CD8-positive, alpha-beta memory T cell (primary cell): ENCODE measurements around the gene AGAP1. TPM values are rescaled to one million over a fixed set of nuclear protein-coding genes. Genes with fewer than 3 reads are reported as not detected.
A peak's percentile ranks its signal among the peaks of the same experiment; 100 is the strongest.
"Not testable (repeated sequence)": the region's sequence is repeated elsewhere in the genome, so short reads cannot be mapped to it uniquely, and the experiment has no call there.

ENCODE experiments used
- CTCF ChIA-PET: fragments of 350-600 bp; sonication (Branson Sonifier 250); formaldehyde crosslinking; loops from one replicate; lab custom pipeline; 2021; ENCODE audit warnings: antibody characterized with exemption; lab: Charles Lee
- POLR2A ChIA-PET: fragments of 350-600 bp; sonication (Branson Sonifier 250); formaldehyde crosslinking; loops from one replicate; lab custom pipeline; 2021; ENCODE audit warnings: antibody characterized with exemption; lab: Charles Lee
- DNase-seq, 5 donors: peaks; one replicate each; pipeline versions ENCODE4 v3.0.0 to v3.0.0-alpha.2; 2020 to 2022; ENCODE audit warnings: mixed read lengths in 1 of 5
- H3K27ac ChIP-seq: one replicate; pipeline ENCODE4 v1.7.0; 2013; ENCODE audit warnings: low read depth, mild to moderate bottlenecking, low read length, moderate library complexity
- H3K27me3 ChIP-seq: 2 replicates; pipeline ENCODE4 v1.7.0; 2013; ENCODE audit warnings: low read length, mild to moderate bottlenecking; ENCODE audit not compliant: insufficient read depth, poor library complexity, severe bottlenecking
- H3K36me3 ChIP-seq: 2 replicates; pipeline ENCODE4 v1.7.0; 2013; ENCODE audit warnings: mild to moderate bottlenecking, low read length, moderate library complexity; ENCODE audit not compliant: insufficient read depth
- H3K4me1 ChIP-seq: 2 replicates; pipeline ENCODE4 v1.7.0; 2013; ENCODE audit warnings: mild to moderate bottlenecking, low read length, moderate library complexity; ENCODE audit not compliant: insufficient read depth
- H3K4me3 ChIP-seq: 2 replicates; pipeline ENCODE4 v1.7.0; 2013; ENCODE audit warnings: mild to moderate bottlenecking, low read length
- H3K9me3 ChIP-seq: 2 replicates; pipeline ENCODE4 v1.7.0; 2013; ENCODE audit warnings: mild to moderate bottlenecking, low read length
- H3K27ac Mint-ChIP-seq, 8 donors: one replicate each; pipeline ENCODE4 v1.8.0; 2020 to 2021; ENCODE audit warnings: mixed read lengths in 8 of 8, mild to moderate bottlenecking in 6 of 8, inconsistent platforms in 3 of 8, moderate library complexity in 3 of 8
- H3K27me3 Mint-ChIP-seq, 2 donors: one replicate each; pipeline ENCODE4 v1.8.0; 2020 to 2021; ENCODE audit warnings: mixed read lengths in 2 of 2, mild to moderate bottlenecking in 1 of 2, moderate library complexity in 1 of 2
- H3K36me3 Mint-ChIP-seq, 3 donors: one replicate each; pipeline ENCODE4 v1.8.0; 2020 to 2021; ENCODE audit warnings: mixed read lengths in 3 of 3, inconsistent platforms in 1 of 3, mild to moderate bottlenecking in 1 of 3
- H3K4me1 Mint-ChIP-seq, 3 donors: one replicate each; pipeline ENCODE4 v1.8.0; 2020 to 2021; ENCODE audit warnings: mixed read lengths in 3 of 3, inconsistent platforms in 1 of 3, mild to moderate bottlenecking in 1 of 3
- H3K4me3 Mint-ChIP-seq, 7 donors: one replicate each; pipeline ENCODE4 v1.8.0; 2020 to 2021; ENCODE audit warnings: mixed read lengths in 7 of 7, mild to moderate bottlenecking in 6 of 7, moderate library complexity in 4 of 7, inconsistent platforms in 2 of 7
- H3K9me3 Mint-ChIP-seq, 5 donors: one replicate each; pipeline ENCODE4 v1.8.0; 2020 to 2022; ENCODE audit warnings: mixed read lengths in 5 of 5, mild to moderate bottlenecking in 3 of 5, moderate library complexity in 2 of 5, inconsistent platforms in 1 of 5
- polyA plus RNA-seq: library from polyadenylated mRNA; unstranded; fragments of 300-500 nt; fragmentation: Illumina TruSeq; gene quantifications from one replicate; pipeline ENCODE4 v1.2.3, GENCODE V29; 2021
- total RNA-seq, 2 experiments: library from RNA; stranded (reverse); gene quantifications; one replicate each; pipeline ENCODE4 v1.2.3, GENCODE V29; 2021

AGAP1 gene
- total and polyA plus RNA-seq, 3 experiments from 2014 or later, result 1.2 to 3.3 (median 2.7) TPM

DNA sequence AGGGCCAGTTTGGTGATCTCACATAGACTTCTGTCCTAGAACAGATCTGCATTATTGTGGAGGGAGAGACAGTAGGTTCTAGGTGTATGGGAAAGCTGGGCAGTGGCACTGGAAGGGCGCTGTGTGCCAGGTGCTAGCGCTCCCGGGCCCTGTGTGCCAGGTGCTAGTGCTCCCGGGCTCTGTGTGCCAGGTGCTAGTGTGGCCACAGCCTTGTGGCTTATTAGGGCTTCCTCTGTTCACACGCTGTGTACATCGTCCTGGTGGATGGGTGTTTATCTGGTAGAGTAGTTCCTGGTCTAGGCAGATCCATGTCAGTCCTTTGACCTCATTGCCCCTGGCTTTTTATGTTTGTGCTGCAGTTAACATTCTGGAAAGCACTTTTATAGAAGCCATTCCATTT, 263.4 kb downstream of the AGAP1 start:
- DNase-seq, result no peak
- Mint-ChIP-seq H3K9me3 (no peaks in the 10 kb centered on the region), H3K4me1 (no peaks in the 10 kb centered on the region), H3K4me3 (no peak overlapping the region), H3K36me3 (peaks cover 0 to 2% (median 0%) of the 10 kb centered on the region in 3 donors), H3K27ac (peak overlapping the region in 1 of 8 donors; percentile 6), H3K27me3 (peaks cover 0 to 2% of the 10 kb centered on the region in 2 donors)
- Histone ChIP-seq H3K4me3 (no peak overlapping the region), H3K9me3 (no peaks in the 10 kb centered on the region), H3K27ac (no peak overlapping the region), H3K36me3 (no peaks in the 10 kb centered on the region), H3K27me3 (no peaks in the 10 kb centered on the region), H3K4me1 (no peaks in the 10 kb centered on the region)
- CTCF ChIA-PET, result no interaction called here
- POLR2A ChIA-PET, result no interaction called here

DNA sequence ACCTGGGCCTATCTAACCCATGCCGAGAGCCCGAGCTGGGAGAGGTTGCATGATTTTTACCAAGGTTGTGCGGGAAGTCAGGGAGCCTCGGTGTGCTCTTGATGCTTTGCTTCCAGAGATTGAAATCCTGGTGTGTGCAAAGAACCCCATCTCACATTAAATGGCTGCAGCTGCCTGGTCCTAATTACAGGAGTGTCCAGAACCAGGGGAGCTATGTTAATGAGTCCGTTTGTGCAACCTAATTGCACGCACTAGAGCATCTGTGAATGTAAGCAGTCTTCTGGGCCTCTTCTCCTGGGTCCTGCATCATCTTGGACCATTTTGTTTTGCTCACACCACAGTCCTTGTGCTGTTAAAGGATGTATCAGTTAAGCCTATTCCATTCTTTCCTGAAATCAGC, 263.8 kb downstream of the AGAP1 start:
- Mint-ChIP-seq H3K9me3 (no peaks in the 10 kb centered on the region), H3K27me3 (peaks cover 0 to 2% of the 10 kb centered on the region in 2 donors), H3K27ac (no peak overlapping the region), H3K36me3 (peaks cover 0 to 2% (median 0%) of the 10 kb centered on the region in 3 donors), H3K4me3 (no peak overlapping the region), H3K4me1 (no peaks in the 10 kb centered on the region)
- no peak overlapping the region for H3K27ac ChIP-seq
- ChIA-PET POLR2A (no interaction called here), CTCF (no interaction called here)
- no peaks in the 10 kb centered on the region for H3K4me1 ChIP-seq
- H3K36me3 ChIP-seq, result no peaks in the 10 kb centered on the region
- no peak for DNase-seq
- no peak overlapping the region for H3K4me3 ChIP-seq
- no peaks in the 10 kb centered on the region for H3K9me3 ChIP-seq
- no peaks in the 10 kb centered on the region for H3K27me3 ChIP-seq

DNA sequence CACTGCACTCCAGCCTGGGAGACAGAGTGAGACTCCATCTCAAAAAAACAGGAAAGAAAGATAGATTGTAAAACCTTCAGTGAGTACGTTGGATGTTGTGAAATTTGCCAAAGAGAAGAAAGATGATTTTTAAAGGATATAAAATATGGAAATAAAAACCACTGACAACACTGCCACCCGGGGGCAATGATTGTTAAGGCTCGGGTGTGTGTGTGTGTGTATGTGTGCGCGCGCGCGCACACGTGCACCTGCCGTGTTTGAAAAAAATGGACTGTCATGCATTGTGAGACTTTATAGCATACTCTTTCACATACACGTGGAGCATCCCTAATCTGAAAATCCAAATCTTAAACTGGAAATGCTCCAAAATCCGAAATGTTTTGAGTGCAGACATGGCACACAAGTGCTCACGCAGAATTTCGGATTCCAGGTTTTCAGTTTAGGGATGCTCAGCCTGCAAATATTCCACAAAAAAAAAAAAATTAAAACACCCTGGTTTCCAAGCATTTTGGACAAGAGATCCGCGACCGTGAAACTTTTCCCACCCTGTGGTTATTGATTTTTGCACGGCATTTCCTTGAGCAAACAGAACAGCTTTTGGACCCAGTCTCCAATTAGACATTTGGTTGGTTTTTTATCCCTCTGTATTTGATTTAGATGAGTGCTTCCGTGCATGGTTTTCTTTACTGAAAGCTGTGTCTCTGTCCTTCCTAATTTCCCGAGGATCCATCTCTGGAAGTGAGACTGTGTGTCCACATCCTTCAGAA, 269.2 kb downstream of the AGAP1 start:
- no peaks in the 10 kb centered on the region for H3K36me3 ChIP-seq
- H3K27me3 ChIP-seq, result no peaks in the 10 kb centered on the region
- H3K27ac ChIP-seq, result no peak overlapping the region
- no peak overlapping the region for H3K4me3 Mint-ChIP-seq
- ChIA-PET POLR2A (no interaction called here), CTCF (no interaction called here)
- no peaks in the 10 kb centered on the region for H3K4me1 ChIP-seq
- DNase-seq, result no peak
- H3K4me3 ChIP-seq, result no peak overlapping the region
- H3K9me3 ChIP-seq, result no peaks in the 10 kb centered on the region
- peaks cover 0 to 2% (median 0%) of the 10 kb centered on the region in 3 donors for H3K36me3 Mint-ChIP-seq
- peaks cover 0 to 4% (median 2%) of the 10 kb centered on the region in 3 donors for H3K4me1 Mint-ChIP-seq
- H3K9me3 Mint-ChIP-seq, result no peaks in the 10 kb centered on the region
- H3K27me3 Mint-ChIP-seq, result peaks cover 0 to 5% of the 10 kb centered on the region in 2 donors
- H3K27ac Mint-ChIP-seq, result no peak overlapping the region

DNA sequence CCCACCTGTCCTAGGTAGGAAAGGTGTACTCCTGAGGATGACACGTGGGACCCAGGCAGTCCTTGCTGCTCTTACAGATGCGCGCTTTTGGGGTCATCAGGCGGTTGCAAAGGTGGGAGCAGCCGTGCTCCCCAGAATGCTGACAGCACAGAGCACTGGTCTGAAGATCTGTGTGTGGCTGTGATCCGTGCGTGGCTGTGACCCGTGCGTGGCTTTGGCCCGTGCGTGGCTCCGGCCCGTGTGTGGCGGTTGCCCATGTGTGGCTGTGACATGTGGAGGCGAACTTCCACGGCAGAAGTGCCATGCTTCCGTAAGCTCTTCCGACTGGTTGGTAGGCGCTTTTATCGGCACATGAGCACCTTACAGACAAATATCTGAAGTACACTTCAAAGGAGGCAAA, 270.0 kb downstream of the AGAP1 start:
- H3K9me3 ChIP-seq, result no peaks in the 10 kb centered on the region
- H3K27ac ChIP-seq, result no peak overlapping the region
- no peak overlapping the region for H3K4me3 Mint-ChIP-seq
- no peak for DNase-seq
- POLR2A ChIA-PET, result no interaction called here
- CTCF ChIA-PET, result no interaction called here
- H3K36me3 Mint-ChIP-seq, result peaks cover 0 to 2% (median 0%) of the 10 kb centered on the region in 3 donors
- no peaks in the 10 kb centered on the region for H3K27me3 ChIP-seq
- no peaks in the 10 kb centered on the region for H3K9me3 Mint-ChIP-seq
- H3K36me3 ChIP-seq, result no peaks in the 10 kb centered on the region
- H3K4me1 ChIP-seq, result no peaks in the 10 kb centered on the region
- no peak overlapping the region for H3K4me3 ChIP-seq
- H3K27me3 Mint-ChIP-seq, result peaks cover 0 to 5% of the 10 kb centered on the region in 2 donors
- peaks cover 0 to 4% (median 2%) of the 10 kb centered on the region in 3 donors for H3K4me1 Mint-ChIP-seq
- H3K27ac Mint-ChIP-seq, result no peak overlapping the region

DNA sequence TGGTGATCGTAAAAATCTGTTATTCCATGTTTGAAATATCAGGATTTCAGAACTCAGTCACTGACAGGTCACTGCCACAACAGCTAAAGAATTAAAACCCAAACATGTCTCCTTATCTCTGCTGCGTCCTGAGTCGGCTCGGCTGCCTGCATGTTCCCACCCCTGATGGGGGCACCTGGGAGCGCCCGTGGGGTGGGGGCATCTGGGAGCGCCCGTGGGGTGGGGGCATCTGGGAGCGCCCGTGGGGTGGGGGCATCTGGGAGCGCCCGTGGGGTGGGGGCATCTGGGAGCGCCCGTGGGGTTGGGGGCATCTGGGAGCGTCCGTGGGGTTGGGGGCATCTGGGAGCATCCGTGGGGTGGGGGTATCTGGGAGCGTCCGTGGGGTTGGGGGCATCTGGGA, 270.6 kb downstream of the AGAP1 start:
- H3K27me3 ChIP-seq, H3K36me3 ChIP-seq, H3K27ac Mint-ChIP-seq, POLR2A ChIA-PET, H3K9me3 Mint-ChIP-seq, H3K4me3 ChIP-seq, H3K36me3 Mint-ChIP-seq, H3K4me1 ChIP-seq, H3K9me3 ChIP-seq, H3K27me3 Mint-ChIP-seq, CTCF ChIA-PET, H3K27ac ChIP-seq, DNase-seq, H3K4me1 Mint-ChIP-seq, H3K4me3 Mint-ChIP-seq: not testable (repeated sequence)

DNA sequence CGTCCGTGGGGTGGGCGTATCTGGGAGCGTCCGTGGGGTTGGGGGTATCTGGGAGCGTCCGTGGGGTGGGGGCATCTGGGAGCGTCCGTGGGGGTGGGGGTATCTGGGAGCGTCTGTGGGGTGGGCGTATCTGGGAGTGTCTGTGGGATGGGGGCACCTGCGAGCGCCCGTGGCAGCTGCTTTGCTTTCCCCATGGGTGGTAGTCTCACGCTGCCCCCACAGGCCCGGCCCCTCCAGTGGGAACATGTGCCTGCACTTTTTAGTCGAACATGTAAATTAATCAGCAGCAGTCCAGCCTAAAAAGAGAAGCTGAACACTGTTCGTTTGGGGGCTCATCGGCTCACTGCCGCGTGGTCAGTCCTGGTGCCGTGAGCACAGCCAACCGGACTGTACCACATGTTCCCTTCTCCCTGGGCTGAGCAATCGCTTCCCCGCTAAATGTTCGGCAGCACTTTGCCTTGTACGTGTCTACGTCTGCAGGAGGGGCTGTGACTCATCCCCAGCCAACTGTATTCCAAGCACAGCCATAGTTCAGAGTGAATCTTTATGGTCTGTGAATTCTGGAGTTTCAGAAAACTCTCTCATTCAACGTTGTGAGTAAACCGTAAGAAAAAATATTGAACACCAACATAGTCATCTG, 271.5 kb downstream of the AGAP1 start:
- H3K27ac ChIP-seq, result no peak overlapping the region
- H3K27me3 ChIP-seq, result no peaks in the 10 kb centered on the region
- ChIA-PET POLR2A (no interaction called here), CTCF (interaction anchor here (0.7 to 0.9 kb wide), 3 partner anchors 14 to 385 kb away, joined by 3 read pairs; no protein-coding TSS in a partner anchor)
- H3K4me3 ChIP-seq, result no peak overlapping the region
- no peaks in the 10 kb centered on the region for H3K9me3 ChIP-seq
- Mint-ChIP-seq H3K27ac (no peak overlapping the region), H3K4me3 (no peak overlapping the region), H3K36me3 (peaks cover 0 to 2% (median 0%) of the 10 kb centered on the region in 3 donors), H3K27me3 (peaks cover 0 to 7% of the 10 kb centered on the region in 2 donors), H3K4me1 (peaks cover 0 to 4% (median 2%) of the 10 kb centered on the region in 3 donors), H3K9me3 (no peaks in the 10 kb centered on the region)
- H3K4me1 ChIP-seq, result no peaks in the 10 kb centered on the region
- H3K36me3 ChIP-seq, result no peaks in the 10 kb centered on the region
- no peak for DNase-seq

DNA sequence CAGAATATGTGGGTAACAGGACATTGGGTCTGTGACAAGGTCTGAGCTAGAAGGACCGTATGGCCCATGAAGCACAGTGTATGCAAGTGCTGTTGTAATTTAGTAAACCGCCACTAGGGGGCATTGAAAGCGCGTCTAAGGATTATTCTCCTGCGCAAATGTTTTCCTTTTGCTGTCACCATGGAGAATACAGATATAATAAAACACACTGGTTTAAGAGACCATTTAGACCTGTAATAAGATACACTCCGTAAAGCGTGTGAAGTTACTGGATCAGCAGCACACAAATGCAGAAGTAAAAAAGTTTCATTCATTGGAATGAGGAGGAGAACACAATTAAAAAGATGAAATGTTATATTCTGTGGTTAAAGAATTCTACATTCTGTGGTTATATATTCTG, 272.4 kb downstream of the AGAP1 start:
- Mint-ChIP-seq H3K27me3 (peaks cover 0 to 5% of the 10 kb centered on the region in 2 donors), H3K36me3 (peaks cover 0 to 2% (median 0%) of the 10 kb centered on the region in 3 donors), H3K27ac (no peak overlapping the region), H3K4me1 (peaks cover 0 to 4% (median 2%) of the 10 kb centered on the region in 3 donors), H3K9me3 (no peaks in the 10 kb centered on the region), H3K4me3 (no peak overlapping the region)
- no peaks in the 10 kb centered on the region for H3K36me3 ChIP-seq
- DNase-seq, result peak in 4 of 5 donors; percentile 9 to 28 (median 28)
- H3K9me3 ChIP-seq, result no peaks in the 10 kb centered on the region
- H3K4me3 ChIP-seq, result no peak overlapping the region
- no peaks in the 10 kb centered on the region for H3K27me3 ChIP-seq
- H3K27ac ChIP-seq, result no peak overlapping the region
- no peaks in the 10 kb centered on the region for H3K4me1 ChIP-seq
- POLR2A ChIA-PET, result no interaction called here
- CTCF ChIA-PET, result interaction anchor here (0.7 to 1.0 kb wide), 4 partner anchors 12 to 384 kb away, joined by 3 read pairs; no protein-coding TSS in a partner anchor

DNA sequence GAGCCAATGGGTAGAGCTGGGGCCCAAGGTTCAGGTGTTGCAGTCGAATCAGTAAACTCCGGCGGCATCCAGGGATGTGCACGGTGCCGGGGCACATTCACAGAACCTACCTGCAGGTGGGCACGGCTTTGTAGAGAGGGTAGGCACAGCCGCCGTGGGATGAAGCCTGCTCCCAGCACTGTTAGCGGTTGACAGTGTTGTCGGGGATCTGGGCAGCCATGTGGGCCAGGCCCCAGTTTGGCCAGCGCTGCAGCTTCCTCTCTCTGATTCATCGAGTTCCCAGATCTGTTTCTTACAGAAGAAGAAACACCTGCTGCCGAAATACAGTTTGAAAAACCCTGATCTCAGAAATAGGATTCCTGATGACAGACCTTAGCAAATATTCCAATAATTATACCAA, 274.8 kb downstream of the AGAP1 start:
- Histone ChIP-seq H3K9me3 (no peaks in the 10 kb centered on the region), H3K27me3 (no peaks in the 10 kb centered on the region), H3K4me1 (no peaks in the 10 kb centered on the region), H3K36me3 (no peaks in the 10 kb centered on the region), H3K27ac (no peak overlapping the region), H3K4me3 (no peak overlapping the region)
- Mint-ChIP-seq H3K4me1 (peaks cover 0 to 4% (median 2%) of the 10 kb centered on the region in 3 donors), H3K4me3 (no peak overlapping the region), H3K27me3 (peaks cover 0 to 5% of the 10 kb centered on the region in 2 donors), H3K27ac (no peak overlapping the region), H3K36me3 (no peaks in the 10 kb centered on the region), H3K9me3 (no peaks in the 10 kb centered on the region)
- ChIA-PET CTCF (no interaction called here), POLR2A (no interaction called here)
- no peak for DNase-seq
